Right lobe of liver (tissue), 6 donors: ENCODE data around the gene PBLD. TPM values are rescaled to one million over a fixed set of nuclear protein-coding genes. Genes with fewer than 3 reads are reported as not detected.

ENCODE experiments used
- ATAC-seq, 4 donors: fragments of 200-7000 bp; cut with Tn5 transposase; one replicate each; pipeline ENCODE4 v1.9.1; 2020; ENCODE audit warnings: mild to moderate bottlenecking in 4 of 4, moderate library complexity in 4 of 4
- DNase-seq, 3 donors: peaks; one replicate each; pipeline ENCODE4 v3.0.0-alpha.2; 2020
- H3K27ac ChIP-seq, 3 donors: fragments of 200-600 bp; one replicate each; pipeline ENCODE4 v1.8.0; 2022
- H3K27me3 ChIP-seq, 2 donors: fragments of 200-600 bp; one replicate each; pipeline ENCODE4 v1.8.0; 2022
- H3K36me3 ChIP-seq, 4 donors: fragments of 200-600 bp; sonication (generic) in 1 of 4; one replicate each; pipeline versions ENCODE4 v1.5.1 to v1.8.0; 2017 to 2022; ENCODE audit warnings: control low read depth in 1 of 4
- H3K4me1 ChIP-seq, 4 donors: fragments of 200-600 bp; sonication (generic) in 1 of 4; one replicate each; pipeline versions ENCODE4 v1.5.1 to v1.8.0; 2017 to 2022; ENCODE audit warnings: control low read depth in 1 of 4
- H3K4me3 ChIP-seq, 3 donors: fragments of 200-600 bp; one replicate each; pipeline ENCODE4 v1.8.0; 2022
- H3K9me3 ChIP-seq, 4 donors: fragments of 200-600 bp; sonication (generic) in 1 of 4; one replicate each; pipeline versions ENCODE4 v1.5.1 to v1.8.0; 2017 to 2022; ENCODE audit warnings: control low read depth in 1 of 4
- POLR2A ChIP-seq: fragments of 450-650 bp; IDR thresholded peaks from one replicate; pipeline ENCODE4 v1.6.1; 2017; ENCODE audit warnings: antibody characterized with exemption, mild to moderate bottlenecking
- WGBS: methylation state at CpG from one replicate; pipeline ENCODE4 v1.1.6; 2018; ENCODE audit warnings: low coverage, low lambda C conversion rate; ENCODE audit not compliant: insufficient coverage; ENCODE audit errors: missing lambda C conversion rate; 5-methylcytosine and 5-hydroxymethylcytosine counted together
- intact Hi-C, 2 donors: fragments of 100-400 bp; cut with DNase I; formaldehyde crosslinking; loops; one replicate each; pipeline versions ENCODE4 v1.11.2 to v1.14.1; 2022
- long read RNA-seq: library from polyadenylated mRNA; unstranded; transcript quantifications from one replicate; pipeline ENCODE4 v2.0.0, GENCODE V29; 2019
- total RNA-seq, 6 experiments: library from RNA; depleted of rRNA in 2 of 6; stranded (reverse); fragments of >200 nt in 2 of 6; fragmentation: NEBNext Ultra II Directional in 3 of 6; extraction: Animal tissue kit (Norgen Biotek cat#: 25700) in 3 of 6; gene quantifications; one replicate each; pipeline versions ENCODE4 v1.1.0 to v1.2.4, GENCODE V29; 2016 to 2023
- TF ChIP-seq, protein P1 (sequence below), 4 donors: fragments of 200-600 bp in 3 of 4; fragments of 450-650 bp in 1 of 4; IDR thresholded peaks; one replicate each; pipeline versions ENCODE4 v1.5.1 to v1.8.0; 2016 to 2022; ENCODE audit warnings: antibody characterized with exemption in 4 of 4, mild to moderate bottlenecking in 2 of 4
- donor health status: DM: no; HTN: yes; CAD: no.
- donor health status: DM: no; HTN: no; CAD: no.
- donor health status: DM: no; HTN: no; CAD: no.
- donor health status: DM: no; HTN: yes; CAD: no.
- donor health status: DM: no; HTN: yes; CAD: no.

The PBLD gene
- 100 to 1,000 TPM in 4 of 6 experiments, 10 to 100 TPM in 2; 45.5 to 162 (median 129) TPM for total RNA-seq
- long read RNA-seq, partial matches to known transcripts: 22 of 26 reads
- long read RNA-seq, other reads (novel, unspliced or antisense): 4 of 26 reads

DNA sequence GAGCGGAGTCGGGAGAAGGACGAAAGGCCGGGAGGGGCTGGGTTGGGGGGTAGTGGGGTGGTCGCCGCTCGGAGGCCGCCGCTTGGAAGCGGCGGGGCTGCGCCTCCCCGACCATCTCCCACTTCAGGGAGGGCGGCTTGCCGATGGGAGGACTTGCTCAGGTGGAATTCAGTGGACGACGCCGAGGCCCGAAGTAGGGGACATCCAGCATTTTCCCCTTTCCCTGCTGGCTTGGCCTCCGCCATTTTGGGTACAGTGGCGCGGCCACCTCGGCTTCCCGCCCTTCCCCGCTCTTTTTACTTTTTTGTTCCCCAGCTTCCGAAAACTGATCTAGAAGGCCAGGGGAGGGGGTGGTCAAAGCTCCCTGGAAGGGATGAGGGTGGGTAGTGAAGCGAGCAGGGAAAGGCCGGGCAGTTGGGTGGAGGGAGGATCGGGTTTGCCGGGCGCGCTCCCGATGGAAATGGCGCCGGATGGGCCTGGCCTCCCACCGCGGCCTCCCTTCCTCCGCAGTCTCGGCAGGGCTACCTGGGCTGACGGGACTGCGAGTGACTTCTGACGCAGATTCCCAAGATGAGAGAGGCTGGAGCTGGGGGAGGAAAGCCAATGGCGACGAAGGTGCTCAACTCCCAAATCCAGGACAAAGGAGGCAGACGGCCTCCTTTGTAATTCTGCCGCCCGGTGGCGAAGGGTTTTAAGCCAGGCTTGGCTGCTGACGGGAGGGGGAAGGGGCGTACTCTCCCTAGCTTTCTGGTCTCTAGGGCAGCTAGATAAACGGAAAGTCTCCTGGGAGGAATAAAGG, at the start of gene PBLD:
TSS of gene PBLD (minus strand) at position 670 of the 799 bp plus-strand sequence. CDS start 26,084 bp downstream, outside the sequence.
- peaks cover 0 to 45% (median 10%) of the 10 kb centered on the region in 4 donors for H3K4me1 ChIP-seq
- ATAC-seq (peak; percentile 41 to 49 (median 44)), DNase-seq (peak; percentile 81 to 83 (median 81))
- peak; percentile 67 for TF ChIP-seq POLR2A
- TF ChIP-seq, protein P1, sequence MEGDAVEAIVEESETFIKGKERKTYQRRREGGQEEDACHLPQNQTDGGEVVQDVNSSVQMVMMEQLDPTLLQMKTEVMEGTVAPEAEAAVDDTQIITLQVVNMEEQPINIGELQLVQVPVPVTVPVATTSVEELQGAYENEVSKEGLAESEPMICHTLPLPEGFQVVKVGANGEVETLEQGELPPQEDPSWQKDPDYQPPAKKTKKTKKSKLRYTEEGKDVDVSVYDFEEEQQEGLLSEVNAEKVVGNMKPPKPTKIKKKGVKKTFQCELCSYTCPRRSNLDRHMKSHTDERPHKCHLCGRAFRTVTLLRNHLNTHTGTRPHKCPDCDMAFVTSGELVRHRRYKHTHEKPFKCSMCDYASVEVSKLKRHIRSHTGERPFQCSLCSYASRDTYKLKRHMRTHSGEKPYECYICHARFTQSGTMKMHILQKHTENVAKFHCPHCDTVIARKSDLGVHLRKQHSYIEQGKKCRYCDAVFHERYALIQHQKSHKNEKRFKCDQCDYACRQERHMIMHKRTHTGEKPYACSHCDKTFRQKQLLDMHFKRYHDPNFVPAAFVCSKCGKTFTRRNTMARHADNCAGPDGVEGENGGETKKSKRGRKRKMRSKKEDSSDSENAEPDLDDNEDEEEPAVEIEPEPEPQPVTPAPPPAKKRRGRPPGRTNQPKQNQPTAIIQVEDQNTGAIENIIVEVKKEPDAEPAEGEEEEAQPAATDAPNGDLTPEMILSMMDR (IDR thresholded peaks at IDR 0.05): peak; percentile 12 to 43 (median 30)
- H3K27ac ChIP-seq: peak within 1 kb of the TSS; percentile 94 to 96 (median 94)
- H3K4me3 ChIP-seq: peak within 1 kb of the TSS; percentile 78 to 88 (median 79)
- intact Hi-C loops: no loop called here
- peaks cover 0 to 1% (median 0%) of the 10 kb centered on the region in 4 donors for H3K36me3 ChIP-seq
- H3K9me3 ChIP-seq: no peaks in the 10 kb centered on the region
- 0% methylated on average over 19 of the region's 51 CpGs for WGBS
- no peaks in the 10 kb centered on the region for H3K27me3 ChIP-seq

- Histone ChIP-seq H3K4me3 (no peak overlapping the region), H3K27ac (no peak overlapping the region), H3K36me3 (peaks cover 0 to 4% (median 0%) of the 10 kb centered on the region in 4 donors), H3K27me3 (no peaks in the 10 kb centered on the region), H3K9me3 (no peaks in the 10 kb centered on the region), H3K4me1 (no peaks in the 10 kb centered on the region)
- 100% methylated on average over 1 of the region's 1 CpG for WGBS
- intact Hi-C loops: no loop called here
- TF ChIP-seq POLR2A: no peak
- TF ChIP-seq, protein P1 (IDR thresholded peaks at IDR 0.05): no peak
- ATAC-seq (no peak), DNase-seq (no peak)
Measured at GRCh38 chr10:68371604-68372003, 38.9 kb upstream of the PBLD start.

- Histone ChIP-seq H3K9me3 (no peaks in the 10 kb centered on the region), H3K36me3 (peaks cover 0 to 13% (median 0%) of the 10 kb centered on the region in 4 donors), H3K27me3 (no peaks in the 10 kb centered on the region), H3K27ac (no peak overlapping the region), H3K4me1 (peaks cover 0 to 11% (median 0%) of the 10 kb centered on the region in 4 donors), H3K4me3 (no peak overlapping the region)
- 62% methylated on average over 2 of the region's 2 CpGs for WGBS
- DNase-seq (no peak), ATAC-seq (peak in 1 of 4 donors; percentile 32)
- intact Hi-C loops: no loop called here
- no peak for TF ChIP-seq POLR2A
- TF ChIP-seq, protein P1 (IDR thresholded peaks at IDR 0.05): no peak
Measured at GRCh38 chr10:68367121-68367520, 34.4 kb upstream of the PBLD start.

DNA sequence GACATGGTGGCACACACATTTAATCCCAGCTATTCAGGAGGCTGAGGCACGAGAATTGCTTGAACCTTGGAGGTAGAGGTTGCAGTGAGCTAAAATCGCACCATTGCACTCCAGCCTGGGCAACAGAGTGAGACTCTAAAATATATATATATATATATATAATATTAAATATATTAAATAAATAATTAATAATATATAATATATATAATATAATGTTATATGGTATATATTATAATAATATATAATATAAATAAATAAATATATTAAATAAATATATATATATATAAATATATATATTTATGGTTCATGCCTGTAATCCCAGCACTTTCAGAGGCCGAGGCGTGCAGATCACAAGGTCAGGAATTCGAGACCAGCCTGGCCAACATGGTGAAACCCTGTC, 33.9 kb upstream of the PBLD start:
- Histone ChIP-seq H3K4me3 (no peak overlapping the region), H3K27ac (no peak overlapping the region), H3K36me3 (peaks cover 0 to 17% (median 2%) of the 10 kb centered on the region in 4 donors), H3K9me3 (no peaks in the 10 kb centered on the region), H3K27me3 (no peaks in the 10 kb centered on the region), H3K4me1 (peaks cover 0 to 11% (median 0%) of the 10 kb centered on the region in 4 donors)
- WGBS: 96% methylated on average over 5 of the region's 5 CpGs
- TF ChIP-seq, protein P1 (IDR thresholded peaks at IDR 0.05): no peak
- no peak for TF ChIP-seq POLR2A
- intact Hi-C loops: no loop called here
- DNase-seq (no peak), ATAC-seq (no peak)
